ENCODE results near the gene FBLN5.

FBLN5 gene

DNA sequence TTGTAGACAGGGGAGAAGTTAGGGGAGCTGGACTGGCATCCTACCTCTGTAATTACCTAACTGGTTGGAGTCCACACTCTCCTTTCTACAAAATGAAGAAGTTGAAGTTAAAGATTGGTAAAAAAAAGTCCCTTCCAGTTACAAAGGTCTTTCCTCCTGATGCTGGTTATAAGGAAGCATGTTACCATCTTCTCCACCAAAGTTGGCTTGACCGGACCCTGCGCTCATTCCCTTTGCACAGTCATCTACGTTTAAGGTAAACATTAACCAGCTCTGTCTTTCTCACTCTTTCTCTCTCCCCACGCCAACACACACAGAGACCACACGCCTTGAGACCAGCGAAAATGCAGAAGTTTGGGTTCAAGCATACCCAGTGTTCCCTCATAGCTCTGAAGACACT, 11.9 kb downstream of the FBLN5 start:
- Histone ChIP-seq H2AFZ (ENCODE audit: low read depth, low read length) (no peak overlapping the region), H3K27me3 (ENCODE audit: insufficient read depth, low read length) (no peaks in the 10 kb centered on the region), H3K4me1 (ENCODE audit: insufficient read depth, low read length) (no peaks in the 10 kb centered on the region), H3K36me3 (ENCODE audit: insufficient read depth, low read length) (no peaks in the 10 kb centered on the region), H3K4me3 (ENCODE audit: low read length) (no peak overlapping the region), H3K9me3 (ENCODE audit: low read length) (no peaks in the 10 kb centered on the region)

DNA sequence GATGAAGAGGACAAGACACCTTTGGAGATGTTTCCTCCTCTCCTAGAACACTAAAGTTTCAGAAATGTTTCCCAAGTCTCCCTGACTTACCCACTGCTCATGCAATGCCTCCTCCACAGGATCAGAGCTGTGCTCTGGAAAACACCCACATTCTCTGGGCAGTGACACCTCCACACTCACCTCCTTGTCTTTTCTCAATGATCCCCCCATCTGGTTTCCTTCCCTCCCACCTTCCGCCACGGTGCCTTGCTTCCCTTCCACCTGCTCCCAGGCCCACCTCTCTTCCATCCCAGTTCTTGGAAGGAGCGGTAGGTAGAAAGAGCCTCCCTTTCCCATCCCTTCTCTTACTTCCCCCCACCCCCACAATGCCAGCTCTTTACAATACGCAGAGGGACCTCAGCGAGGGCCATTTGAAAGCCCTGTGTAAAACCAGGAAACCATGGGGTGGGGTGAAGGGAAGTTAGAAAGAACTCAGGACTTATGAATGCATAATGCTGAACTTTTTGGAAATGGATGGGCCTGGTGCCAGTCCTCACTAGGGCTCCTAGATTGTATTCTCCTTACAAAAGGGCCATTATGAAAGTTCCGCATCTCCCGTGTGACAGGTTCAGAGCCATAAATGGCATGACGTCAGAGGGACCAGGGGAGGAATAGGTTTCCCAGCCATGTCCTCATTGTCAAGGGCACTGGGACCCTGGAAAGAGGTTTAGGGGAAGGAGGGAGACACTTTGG, 12.8 kb downstream of the FBLN5 start:
- Histone ChIP-seq H3K9me3 (ENCODE audit: low read length) (no peaks in the 10 kb centered on the region), H3K36me3 (ENCODE audit: insufficient read depth, low read length) (no peaks in the 10 kb centered on the region), H3K4me1 (ENCODE audit: insufficient read depth, low read length) (no peaks in the 10 kb centered on the region), H3K27me3 (ENCODE audit: insufficient read depth, low read length) (peaks cover 4% of the 10 kb centered on the region), H3K4me3 (ENCODE audit: low read length) (no peak overlapping the region), H2AFZ (ENCODE audit: low read depth, low read length) (no peak overlapping the region)

DNA sequence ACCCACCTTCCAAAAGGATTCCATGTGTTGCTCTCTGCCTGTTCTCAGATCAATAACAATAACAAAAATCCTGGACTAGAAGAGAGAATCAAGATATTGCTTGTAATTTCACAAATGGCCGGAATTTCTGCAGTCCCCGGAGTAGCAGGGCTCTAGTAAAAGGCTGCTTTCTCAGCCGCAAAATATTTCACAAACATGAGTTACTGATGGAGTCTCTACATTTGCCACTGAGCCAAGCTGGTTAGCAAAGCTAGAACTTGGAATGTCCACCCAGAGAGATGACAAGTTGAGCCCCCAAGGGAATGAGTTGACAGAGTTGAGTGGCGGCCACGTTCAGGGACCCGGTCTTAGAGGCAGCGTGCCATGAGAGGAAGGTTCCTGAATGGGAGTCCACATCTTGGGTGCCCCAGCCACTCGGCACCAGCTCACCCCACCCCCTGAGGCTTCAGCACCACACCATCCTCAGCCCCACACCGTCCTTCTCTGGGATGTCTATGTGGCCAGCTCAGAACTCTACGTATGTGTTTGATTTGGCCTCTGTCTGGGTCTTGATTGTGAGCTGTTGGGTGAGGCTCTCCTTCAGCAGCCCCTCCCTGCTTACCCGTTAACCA, 15.9 kb downstream of the FBLN5 start:
- no peaks in the 10 kb centered on the region for H3K9me3 ChIP-seq (ENCODE audit: low read length)
- peaks cover 4% of the 10 kb centered on the region for H3K27me3 ChIP-seq (ENCODE audit: insufficient read depth, low read length)
- no peak overlapping the region for H2AFZ ChIP-seq (ENCODE audit: low read depth, low read length)
- no peaks in the 10 kb centered on the region for H3K36me3 ChIP-seq (ENCODE audit: insufficient read depth, low read length)
- no peaks in the 10 kb centered on the region for H3K4me1 ChIP-seq (ENCODE audit: insufficient read depth, low read length)
- H3K4me3 ChIP-seq (ENCODE audit: low read length), result no peak overlapping the region

GRCh38 chr14:91929700-91930099, 17.8 kb downstream of the FBLN5 start:
- Histone ChIP-seq H3K4me1 (ENCODE audit: insufficient read depth, low read length) (peaks cover 5% of the 10 kb centered on the region), H3K27me3 (ENCODE audit: insufficient read depth, low read length) (peaks cover 4% of the 10 kb centered on the region), H3K9me3 (ENCODE audit: low read length) (no peaks in the 10 kb centered on the region), H3K4me3 (ENCODE audit: low read length) (no peak overlapping the region), H3K36me3 (ENCODE audit: insufficient read depth, low read length) (no peaks in the 10 kb centered on the region), H2AFZ (ENCODE audit: low read depth, low read length) (no peak overlapping the region)

DNA sequence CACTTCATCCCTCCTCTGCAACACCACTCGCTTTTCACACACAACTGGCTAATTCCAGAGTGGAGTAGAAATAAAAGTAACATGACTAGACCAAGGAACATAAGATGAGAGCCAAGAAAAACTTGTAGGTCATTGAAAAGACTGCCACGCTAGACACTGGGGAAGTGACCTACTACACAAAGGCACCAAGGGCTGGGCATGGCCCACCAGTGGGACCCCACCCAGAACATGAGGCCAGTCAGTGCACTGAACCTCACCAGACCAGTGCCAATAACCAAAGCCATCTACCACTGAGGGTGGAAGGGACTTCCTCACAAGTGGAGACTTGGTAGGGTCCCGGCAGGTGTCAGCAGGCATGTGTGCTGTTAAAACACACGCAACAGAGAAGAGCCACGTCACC, 19.7 kb downstream of the FBLN5 start:
- no peak overlapping the region for H3K4me3 ChIP-seq (ENCODE audit: low read length)
- H3K36me3 ChIP-seq (ENCODE audit: insufficient read depth, low read length), result no peaks in the 10 kb centered on the region
- no peak overlapping the region for H2AFZ ChIP-seq (ENCODE audit: low read depth, low read length)
- peaks cover 4% of the 10 kb centered on the region for H3K27me3 ChIP-seq (ENCODE audit: insufficient read depth, low read length)
- H3K4me1 ChIP-seq (ENCODE audit: insufficient read depth, low read length), result peaks cover 6% of the 10 kb centered on the region
- no peaks in the 10 kb centered on the region for H3K9me3 ChIP-seq (ENCODE audit: low read length)

GRCh38 chr14:91927191-91927590, 20.3 kb downstream of the FBLN5 start:
- Histone ChIP-seq H3K27me3 (ENCODE audit: insufficient read depth, low read length) (peaks cover 4% of the 10 kb centered on the region), H3K36me3 (ENCODE audit: insufficient read depth, low read length) (no peaks in the 10 kb centered on the region), H3K9me3 (ENCODE audit: low read length) (no peaks in the 10 kb centered on the region), H2AFZ (ENCODE audit: low read depth, low read length) (no peak overlapping the region), H3K4me3 (ENCODE audit: low read length) (no peak overlapping the region), H3K4me1 (ENCODE audit: insufficient read depth, low read length) (peaks cover 6% of the 10 kb centered on the region)

GRCh38 chr14:91926131-91926890, 21.2 kb downstream of the FBLN5 start:
- Histone ChIP-seq H3K27me3 (ENCODE audit: insufficient read depth, low read length) (peaks cover 4% of the 10 kb centered on the region), H2AFZ (ENCODE audit: low read depth, low read length) (no peak overlapping the region), H3K9me3 (ENCODE audit: low read length) (no peaks in the 10 kb centered on the region), H3K36me3 (ENCODE audit: insufficient read depth, low read length) (no peaks in the 10 kb centered on the region), H3K4me3 (ENCODE audit: low read length) (no peak overlapping the region), H3K4me1 (ENCODE audit: insufficient read depth, low read length) (peaks cover 6% of the 10 kb centered on the region)

DNA sequence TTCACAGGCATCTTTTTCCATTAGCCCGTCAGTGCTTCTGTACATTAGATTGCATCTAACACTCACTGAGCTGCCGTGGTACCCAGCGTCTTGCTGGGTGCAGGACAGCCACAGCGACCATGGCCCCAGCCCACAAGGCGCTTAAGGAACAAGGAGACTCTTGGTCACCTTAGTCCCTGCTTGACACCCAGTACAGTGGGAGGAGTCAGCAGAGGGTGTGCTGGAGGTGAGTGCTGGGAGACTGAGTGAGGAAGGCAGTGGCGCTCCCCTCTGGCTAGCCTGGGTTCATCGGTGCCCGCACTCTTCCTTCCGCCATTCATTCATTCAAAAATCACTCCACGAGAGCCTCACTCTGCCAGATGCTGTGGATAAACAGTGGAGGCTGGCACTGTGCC, 21.8 kb downstream of the FBLN5 start:
- Histone ChIP-seq H3K36me3 (ENCODE audit: insufficient read depth, low read length) (no peaks in the 10 kb centered on the region), H3K4me1 (ENCODE audit: insufficient read depth, low read length) (peaks cover 6% of the 10 kb centered on the region), H3K27me3 (ENCODE audit: insufficient read depth, low read length) (peaks cover 4% of the 10 kb centered on the region), H3K9me3 (ENCODE audit: low read length) (no peaks in the 10 kb centered on the region), H2AFZ (ENCODE audit: low read depth, low read length) (no peak overlapping the region), H3K4me3 (ENCODE audit: low read length) (no peak overlapping the region)

- H3K4me1 ChIP-seq (ENCODE audit: insufficient read depth, low read length), result peaks cover 6% of the 10 kb centered on the region
- H3K4me3 ChIP-seq (ENCODE audit: low read length), result no peak overlapping the region
- peaks cover 2% of the 10 kb centered on the region for H3K27me3 ChIP-seq (ENCODE audit: insufficient read depth, low read length)
- no peaks in the 10 kb centered on the region for H3K9me3 ChIP-seq (ENCODE audit: low read length)
- no peak overlapping the region for H2AFZ ChIP-seq (ENCODE audit: low read depth, low read length)
- H3K36me3 ChIP-seq (ENCODE audit: insufficient read depth, low read length), result no peaks in the 10 kb centered on the region
Observed at GRCh38 chr14:91925001-91925726, 22.3 kb downstream of the FBLN5 start.

DNA sequence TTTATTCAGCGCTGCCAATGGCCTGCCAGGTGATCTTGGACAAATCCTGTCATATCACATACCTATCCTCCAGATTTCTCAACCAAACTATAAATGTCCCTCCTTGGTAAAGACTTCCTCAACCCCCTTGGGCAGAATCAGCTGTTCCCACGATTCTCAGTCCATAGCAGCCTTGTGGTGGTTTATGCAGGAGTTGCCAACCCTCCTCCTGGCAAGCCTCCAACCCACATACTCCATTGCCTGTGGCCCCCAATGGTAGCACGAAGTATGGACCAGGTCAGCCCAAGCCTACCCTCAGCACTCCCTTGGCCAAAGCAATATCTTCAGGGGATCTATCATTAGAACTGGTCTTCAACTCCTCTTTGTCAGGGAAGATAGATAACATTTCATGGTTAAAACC, 27.0 kb downstream of the FBLN5 start:
- Histone ChIP-seq H3K36me3 (ENCODE audit: insufficient read depth, low read length) (no peaks in the 10 kb centered on the region), H3K27me3 (ENCODE audit: insufficient read depth, low read length) (no peaks in the 10 kb centered on the region), H3K4me3 (ENCODE audit: low read length) (no peak overlapping the region), H3K4me1 (ENCODE audit: insufficient read depth, low read length) (peaks cover 12% of the 10 kb centered on the region), H2AFZ (ENCODE audit: low read depth, low read length) (no peak overlapping the region), H3K9me3 (ENCODE audit: low read length) (no peaks in the 10 kb centered on the region)

DNA sequence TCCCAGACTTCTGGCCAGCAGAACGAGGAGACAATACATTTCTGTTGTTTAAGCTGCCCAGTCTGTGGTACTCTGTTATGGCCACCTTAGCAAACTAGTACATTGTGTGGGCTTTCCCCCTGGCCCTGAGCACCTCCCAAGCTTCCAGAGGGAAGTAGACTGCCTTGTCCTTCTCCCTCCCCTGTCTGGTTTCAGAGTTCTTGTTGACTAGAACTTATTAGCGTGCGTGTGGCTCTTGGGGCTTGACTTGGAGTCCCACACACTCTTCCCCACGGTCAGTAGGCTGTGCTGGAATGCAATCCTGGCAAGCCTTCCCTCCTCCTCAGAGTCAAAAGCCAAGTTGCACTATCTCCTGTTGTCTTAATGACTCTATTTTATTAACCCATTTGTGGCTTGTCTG, 27.7 kb downstream of the FBLN5 start:
- Histone ChIP-seq H2AFZ (ENCODE audit: low read depth, low read length) (no peak overlapping the region), H3K4me3 (ENCODE audit: low read length) (no peak overlapping the region)

GRCh38 chr14:91918186-91918883, 29.2 kb downstream of the FBLN5 start:
- Histone ChIP-seq H2AFZ (ENCODE audit: low read depth, low read length) (no peak overlapping the region), H3K9me3 (ENCODE audit: low read length) (no peaks in the 10 kb centered on the region), H3K4me1 (ENCODE audit: insufficient read depth, low read length) (peaks cover 7% of the 10 kb centered on the region), H3K27me3 (ENCODE audit: insufficient read depth, low read length) (no peaks in the 10 kb centered on the region), H3K4me3 (ENCODE audit: low read length) (no peak overlapping the region), H3K36me3 (ENCODE audit: insufficient read depth, low read length) (no peaks in the 10 kb centered on the region)

More for the DNA sequence above, 27.7 kb downstream of the FBLN5 start:
- H3K4me1 ChIP-seq (ENCODE audit: insufficient read depth, low read length), result peaks cover 9% of the 10 kb centered on the region
- no peaks in the 10 kb centered on the region for H3K9me3 ChIP-seq (ENCODE audit: low read length)
- no peaks in the 10 kb centered on the region for H3K36me3 ChIP-seq (ENCODE audit: insufficient read depth, low read length)
- no peaks in the 10 kb centered on the region for H3K27me3 ChIP-seq (ENCODE audit: insufficient read depth, low read length)
